Measurements from ENCODE around the gene UBXN10. TPM values are rescaled to one million over a fixed set of nuclear protein-coding genes. Genes with fewer than 3 reads are reported as not detected.

The UBXN10 gene
- total and polyA plus RNA-seq, 2 experiments from 2014 or later, result 1.3 to 1.8 TPM

- no peaks in the 10 kb centered on the region for H3K36me3 ChIP-seq
- no peak for TF ChIP-seq CTCF (IDR thresholded peaks at IDR 0.05; ENCODE audit: low read depth, low read length)
- no peak overlapping the region for H3K4me3 ChIP-seq
- H3K27ac ChIP-seq, result no peak overlapping the region
- no peak for DNase-seq (ENCODE audit: low read depth in 1 of 2, low spot score in 1 of 2)
- no peaks in the 10 kb centered on the region for H3K9me3 ChIP-seq (ENCODE audit: low read depth)
- no peaks in the 10 kb centered on the region for H3K27me3 ChIP-seq
- H3K4me1 ChIP-seq (ENCODE audit: low read depth), result peaks cover 15% of the 10 kb centered on the region
Observed at GRCh38 chr1:20195462-20195780, 9.5 kb downstream of the UBXN10 start.

GRCh38 chr1:20197329-20197791, 11.5 kb downstream of the UBXN10 start:
- Histone ChIP-seq H3K27ac (no peak overlapping the region), H3K27me3 (peaks cover 7% of the 10 kb centered on the region), H3K4me3 (no peak overlapping the region), H3K36me3 (no peaks in the 10 kb centered on the region), H3K9me3 (ENCODE audit: low read depth) (no peaks in the 10 kb centered on the region), H3K4me1 (ENCODE audit: low read depth) (peaks cover 15% of the 10 kb centered on the region)
- DNase-seq (ENCODE audit: low read depth in 1 of 2, low spot score in 1 of 2), result no peak
- TF ChIP-seq CTCF (IDR thresholded peaks at IDR 0.05; ENCODE audit: low read depth, low read length), result no peak

GRCh38 chr1:20198296-20198695, 12.4 kb downstream of the UBXN10 start:
- H3K4me3 ChIP-seq, result no peak overlapping the region
- no peak overlapping the region for H3K27ac ChIP-seq
- DNase-seq (ENCODE audit: low read depth in 1 of 2, low spot score in 1 of 2), result no peak
- peaks cover 9% of the 10 kb centered on the region for H3K27me3 ChIP-seq
- no peaks in the 10 kb centered on the region for H3K36me3 ChIP-seq
- no peaks in the 10 kb centered on the region for H3K9me3 ChIP-seq (ENCODE audit: low read depth)
- H3K4me1 ChIP-seq (ENCODE audit: low read depth), result peaks cover 15% of the 10 kb centered on the region
- TF ChIP-seq CTCF (IDR thresholded peaks at IDR 0.05; ENCODE audit: low read depth, low read length), result no peak

GRCh38 chr1:20198918-20199317, 13.0 kb downstream of the UBXN10 start:
- Histone ChIP-seq H3K27me3 (peaks cover 16% of the 10 kb centered on the region), H3K9me3 (ENCODE audit: low read depth) (no peaks in the 10 kb centered on the region), H3K4me3 (no peak overlapping the region), H3K4me1 (ENCODE audit: low read depth) (peaks cover 15% of the 10 kb centered on the region), H3K36me3 (no peaks in the 10 kb centered on the region), H3K27ac (no peak overlapping the region)
- no peak for TF ChIP-seq CTCF (IDR thresholded peaks at IDR 0.05; ENCODE audit: low read depth, low read length)
- DNase-seq (ENCODE audit: low read depth in 1 of 2, low spot score in 1 of 2), result no peak

- Histone ChIP-seq H3K27ac (no peak overlapping the region), H3K36me3 (no peaks in the 10 kb centered on the region), H3K4me3 (no peak overlapping the region), H3K9me3 (ENCODE audit: low read depth) (no peaks in the 10 kb centered on the region), H3K27me3 (peaks cover 20% of the 10 kb centered on the region), H3K4me1 (ENCODE audit: low read depth) (peaks cover 15% of the 10 kb centered on the region)
- no peak for TF ChIP-seq CTCF (IDR thresholded peaks at IDR 0.05; ENCODE audit: low read depth, low read length)
- no peak for DNase-seq (ENCODE audit: low read depth in 1 of 2, low spot score in 1 of 2)
Observed at GRCh38 chr1:20199403-20199802, 13.5 kb downstream of the UBXN10 start.

GRCh38 chr1:20199840-20200239, 13.9 kb downstream of the UBXN10 start:
- peaks cover 22% of the 10 kb centered on the region for H3K27me3 ChIP-seq
- no peaks in the 10 kb centered on the region for H3K36me3 ChIP-seq
- H3K9me3 ChIP-seq (ENCODE audit: low read depth), result no peaks in the 10 kb centered on the region
- peaks cover 10% of the 10 kb centered on the region for H3K4me1 ChIP-seq (ENCODE audit: low read depth)
- H3K4me3 ChIP-seq, result no peak overlapping the region
- no peak for DNase-seq (ENCODE audit: low read depth in 1 of 2, low spot score in 1 of 2)
- H3K27ac ChIP-seq, result no peak overlapping the region
- TF ChIP-seq CTCF (IDR thresholded peaks at IDR 0.05; ENCODE audit: low read depth, low read length), result no peak

Data from cardiac muscle cell (in vitro differentiated cells and primary cell).